IPS DF 19.7 (cell line): Measurements from ENCODE around the gene OGFOD1.

ENCODE experiments used
- DNase-seq: peaks from one replicate; pipeline ENCODE4 v3.0.0-alpha.2; 2013; ENCODE audit warnings: low read depth, low spot score

Gene OGFOD1

GRCh38 chr16:56426585-56426984 lies 24.8 kb upstream of the OGFOD1 start:
- DNase-seq = no peak

- DNase-seq = no peak
These were observed 23.3 kb upstream of the OGFOD1 start for GRCh38 chr16:56428091-56428490.

- DNase-seq = no peak
These were observed 15.1 kb upstream of the OGFOD1 start for GRCh38 chr16:56436258-56436657.

GRCh38 chr16:56438038-56438437 lies 13.3 kb upstream of the OGFOD1 start:
- DNase-seq = no peak

- no peak for DNase-seq
These were observed 4.1 kb upstream of the OGFOD1 start for GRCh38 chr16:56447286-56447685.

- DNase-seq = no peak
These were observed 3.3 kb upstream of the OGFOD1 start for GRCh38 chr16:56448005-56448404.

- DNase-seq = no peak
These were observed 924 bp upstream of the OGFOD1 start for GRCh38 chr16:56450275-56450985.

- no peak for DNase-seq
These were observed 667 bp downstream of the OGFOD1 start for GRCh38 chr16:56451753-56452689.

- DNase-seq = no peak
These were observed 6.6 kb downstream of the OGFOD1 start for GRCh38 chr16:56457927-56458470.

- DNase-seq = no peak
These were observed 8.7 kb downstream of the OGFOD1 start for GRCh38 chr16:56460101-56460500.

- no peak for DNase-seq
These were observed 10.9 kb downstream of the OGFOD1 start for GRCh38 chr16:56462064-56462796.

GRCh38 chr16:56463153-56463552 lies 11.8 kb downstream of the OGFOD1 start:
- DNase-seq = no peak

GRCh38 chr16:56466344-56466743 lies 15.0 kb downstream of the OGFOD1 start:
- DNase-seq = no peak

- DNase-seq = no peak
These were observed 17.4 kb downstream of the OGFOD1 start for GRCh38 chr16:56468800-56469199.

- DNase-seq = no peak
These were observed 18.4 kb downstream of the OGFOD1 start for GRCh38 chr16:56469748-56470147.

GRCh38 chr16:56470232-56470631 lies 18.9 kb downstream of the OGFOD1 start:
- DNase-seq = no peak

GRCh38 chr16:56470666-56471065 lies 19.3 kb downstream of the OGFOD1 start:
- DNase-seq = no peak

GRCh38 chr16:56475201-56475600 lies 23.8 kb downstream of the OGFOD1 start:
- DNase-seq = no peak

- DNase-seq = no peak
These were observed 25.9 kb downstream of the OGFOD1 start for GRCh38 chr16:56477096-56477878.

GRCh38 chr16:56478281-56479049 lies 27.1 kb downstream of the OGFOD1 start:
- DNase-seq = no peak
